SK-N-SH treated with all-trans-retinoic acid at 6 μM for 48 hours (cell line): ENCODE measurements around the gene BANP.
"Not testable (repeated sequence)": the region's sequence is repeated elsewhere in the genome, so short reads cannot be mapped to it uniquely, and the experiment has no call there.

ENCODE experiments used
- ATAC-seq: fragments of 200-7000 bp; cut with Tn5 transposase; 3 replicates; pipeline ENCODE4 v1.9.1; 2020; ENCODE audit warnings: mild to moderate bottlenecking, moderate library complexity
- BACH2 ChIP-seq: fragments of 250-450 bp; sonication (Bioruptor Pico); IDR thresholded peaks from 2 replicates; pipeline ENCODE4 v1.9.0; 2021; ENCODE audit warnings: mild to moderate bottlenecking, borderline replicate concordance
- CREB5 ChIP-seq: fragments of 250-450 bp; sonication (Bioruptor Pico); IDR thresholded peaks from 2 replicates; pipeline ENCODE4 v1.5.1; 2020; ENCODE audit warnings: low read depth, mild to moderate bottlenecking, moderate library complexity
- CSRNP3 ChIP-seq: fragments of 250-450 bp; sonication (Bioruptor Pico); IDR thresholded peaks from 2 replicates; pipeline ENCODE4 v1.5.1; 2021; ENCODE audit warnings: mild to moderate bottlenecking, moderate library complexity
- ESRRG ChIP-seq: fragments of 250-450 bp; sonication (Bioruptor Pico); IDR thresholded peaks from 2 replicates; pipeline ENCODE4 v1.6.1; 2021; ENCODE audit warnings: mild to moderate bottlenecking
- GLIS3 ChIP-seq: fragments of 250-450 bp; sonication (Bioruptor Pico); IDR thresholded peaks from 2 replicates; pipeline ENCODE4 v1.5.0; 2020; ENCODE audit warnings: mild to moderate bottlenecking, moderate library complexity
- ISL1 ChIP-seq: fragments of 250-450 bp; sonication (Bioruptor Pico); IDR thresholded peaks from 2 replicates; pipeline ENCODE4 v2.1.2; 2022; ENCODE audit warnings: mild to moderate bottlenecking, moderate library complexity
- PATZ1 ChIP-seq: fragments of 250-450 bp; sonication (Bioruptor Pico); IDR thresholded peaks from 2 replicates; pipeline ENCODE4 v1.8.0; 2020; ENCODE audit warnings: mild to moderate bottlenecking, moderate library complexity, borderline replicate concordance
- TOX ChIP-seq: fragments of 250-450 bp; sonication (Bioruptor Pico); IDR thresholded peaks from 2 replicates; pipeline ENCODE4 v1.8.0; 2021; ENCODE audit warnings: mild to moderate bottlenecking, moderate library complexity, borderline replicate concordance
- TSHZ2 ChIP-seq: fragments of 250-450 bp; sonication (Bioruptor Pico); IDR thresholded peaks from 2 replicates; pipeline ENCODE4 v1.5.0; 2020; ENCODE audit warnings: mild to moderate bottlenecking, moderate library complexity
- ZC3H10 ChIP-seq: fragments of 250-450 bp; sonication (Bioruptor Pico); IDR thresholded peaks from 2 replicates; pipeline ENCODE4 v1.5.1; 2021; ENCODE audit warnings: mild to moderate bottlenecking, moderate library complexity
- ZFP3 ChIP-seq: fragments of 250-450 bp; sonication (Bioruptor Pico); IDR thresholded peaks from 2 replicates; pipeline ENCODE4 v1.5.0; 2020; ENCODE audit warnings: mild to moderate bottlenecking, moderate library complexity
- ZNF70 ChIP-seq: fragments of 450-650 bp; formaldehyde crosslinking; IDR thresholded peaks from 2 replicates; pipeline ENCODE4 v1.5.0; 2020; ENCODE audit warnings: mild to moderate bottlenecking, moderate library complexity
- ZNF8 ChIP-seq: fragments of 450-650 bp; formaldehyde crosslinking; IDR thresholded peaks from 2 replicates; pipeline ENCODE4 v1.5.0; 2020; ENCODE audit warnings: mild to moderate bottlenecking, moderate library complexity

BANP gene

GRCh38 chr16:87931504-87931903 lies 19.7 kb upstream of the BANP start:
- ATAC-seq, result peak; percentile 82
- TF ChIP-seq CREB5 (CRISPR knock-in tag) (no peak), GLIS3 (CRISPR knock-in tag) (no peak), CSRNP3 (CRISPR knock-in tag) (no peak)

- not testable (repeated sequence) for ATAC-seq
These were observed 18.6 kb upstream of the BANP start for GRCh38 chr16:87932475-87933139.

- no peak for TF ChIP-seq PATZ1 (CRISPR knock-in tag)
- no peak for TF ChIP-seq CREB5 (CRISPR knock-in tag)
- no peak for TF ChIP-seq TOX (CRISPR knock-in tag)
- TF ChIP-seq ZNF70 (CRISPR knock-in tag), result no peak
- TF ChIP-seq ZNF8 (CRISPR knock-in tag), result no peak
- no peak for TF ChIP-seq ESRRG (CRISPR knock-in tag)
- TF ChIP-seq TSHZ2, result no peak
- no peak for TF ChIP-seq ZC3H10
- no peak for TF ChIP-seq ISL1 (CRISPR knock-in tag)
- no peak for TF ChIP-seq BACH2 (CRISPR knock-in tag)
- TF ChIP-seq ZFP3 (CRISPR knock-in tag), result no peak
- ATAC-seq, result no peak
These were observed 18.1 kb upstream of the BANP start for GRCh38 chr16:87933140-87933495.

GRCh38 chr16:87934752-87935425 lies 16.3 kb upstream of the BANP start:
- not testable (repeated sequence) for ATAC-seq

- not testable (repeated sequence) for ATAC-seq
These were observed 15.2 kb upstream of the BANP start for GRCh38 chr16:87936016-87936374.
